GM12872 (cell line): ENCODE results near the gene ETFRF1.

Experiments
- CTCF ChIP-seq: IDR thresholded peaks from 3 replicates; pipeline ENCODE4 v1.5.1; 2011; ENCODE audit warnings: low read depth, mild to moderate bottlenecking, low read length, moderate library complexity; ENCODE audit not compliant: insufficient read depth

The ETFRF1 gene

GRCh38 chr12:25194214-25194613 is 823 bp upstream of the ETFRF1 start:
- no peak for TF ChIP-seq CTCF

DNA sequence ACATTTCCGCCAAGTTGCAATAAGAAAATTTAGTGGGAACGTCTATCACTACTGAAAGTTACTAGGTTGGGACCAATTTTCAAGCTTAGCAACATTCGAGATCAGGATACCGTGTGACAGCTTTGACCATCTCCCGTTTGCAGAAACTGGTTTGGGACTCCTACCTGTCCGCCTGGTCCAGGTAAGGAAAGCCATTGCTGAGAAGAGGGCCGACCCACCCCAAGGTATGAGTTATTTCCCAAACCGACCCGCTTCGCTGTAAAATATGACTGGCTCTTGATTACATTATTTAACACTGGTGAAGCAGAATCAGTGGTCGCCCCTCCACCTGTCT is 348 bp upstream of the ETFRF1 start:
- no peak for TF ChIP-seq CTCF

DNA sequence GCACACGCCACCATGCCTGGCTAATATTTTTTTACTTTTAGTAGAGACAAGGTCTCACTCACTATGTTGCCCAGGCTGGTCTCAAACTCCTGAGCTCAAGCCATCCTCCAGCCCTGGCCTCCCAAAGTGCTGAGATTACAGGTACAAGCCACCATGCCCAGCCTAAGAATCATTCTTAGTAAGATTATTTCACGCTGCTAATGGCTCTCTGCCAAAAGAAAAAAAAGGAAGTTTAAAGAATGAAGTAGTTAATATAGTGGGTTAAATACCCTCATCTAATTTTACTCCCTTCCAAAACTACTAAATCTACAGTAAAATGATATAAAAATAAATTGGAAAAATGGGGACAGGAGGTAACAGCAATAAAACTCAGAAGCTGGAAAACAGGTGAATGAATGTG is 2.6 kb downstream of the ETFRF1 start:
- TF ChIP-seq CTCF, result no peak

GRCh38 chr12:25200703-25201102 is 5.7 kb downstream of the ETFRF1 start:
- TF ChIP-seq CTCF, result no peak

DNA sequence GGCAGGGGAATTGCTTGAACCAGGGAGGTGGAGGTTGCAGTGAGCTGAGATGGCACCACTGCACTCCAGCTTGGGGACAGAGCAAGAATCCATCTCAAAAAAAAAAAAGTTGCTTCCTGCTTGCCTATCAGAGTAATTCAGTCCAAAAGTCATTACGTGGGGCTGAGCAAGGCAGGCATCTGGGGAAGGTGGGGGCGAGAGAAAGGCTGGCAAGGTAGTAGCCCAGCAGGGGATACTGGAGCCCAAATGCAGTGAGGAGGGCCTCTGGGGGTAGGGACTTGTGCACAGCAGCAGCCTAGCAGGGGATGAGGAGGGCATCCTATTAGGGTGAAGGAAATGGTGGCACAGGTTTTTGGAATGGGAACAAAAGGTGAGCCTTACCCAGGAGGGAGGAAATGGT is 7.1 kb downstream of the ETFRF1 start:
- no peak for TF ChIP-seq CTCF

DNA sequence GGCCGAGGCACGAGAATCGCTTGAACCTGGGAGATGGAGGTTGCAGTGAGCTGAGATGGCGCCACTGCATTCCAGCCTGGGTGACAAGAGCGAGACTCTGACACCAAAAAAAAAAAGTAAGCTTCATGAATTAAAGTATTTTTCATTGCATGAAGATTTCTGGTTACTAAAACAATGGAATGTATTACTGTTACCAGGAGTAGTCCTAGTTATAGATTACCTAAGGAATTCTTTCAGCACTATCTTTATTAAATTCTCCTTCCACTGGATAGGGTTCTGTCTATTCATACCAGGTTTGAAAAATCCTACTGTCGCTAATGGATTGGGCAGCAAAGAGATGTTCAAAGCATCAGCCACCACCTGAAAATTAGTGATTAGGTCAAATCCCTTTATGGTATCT is 12.4 kb downstream of the ETFRF1 start:
- TF ChIP-seq CTCF, result no peak

GRCh38 chr12:25207846-25208245 is 12.8 kb downstream of the ETFRF1 start:
- no peak for TF ChIP-seq CTCF

DNA sequence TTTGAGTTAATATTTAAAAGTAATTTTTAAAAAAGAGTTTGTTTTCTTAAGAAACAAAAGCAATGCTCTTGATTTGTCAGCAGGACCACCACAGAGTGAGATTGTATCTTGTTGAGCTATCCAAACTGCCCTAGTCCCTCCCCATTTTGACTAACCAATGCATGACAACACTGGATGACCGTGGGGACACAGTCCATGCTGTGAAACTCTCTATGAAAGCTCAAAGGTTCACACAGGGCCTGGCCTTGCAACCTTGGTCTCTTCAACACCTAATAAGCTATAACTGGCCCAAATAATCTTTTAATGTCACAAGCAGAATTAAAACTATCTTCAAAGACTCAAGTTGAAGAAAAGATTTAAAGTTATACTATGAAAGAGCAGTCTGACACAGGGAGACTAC is 13.5 kb downstream of the ETFRF1 start:
- no peak for TF ChIP-seq CTCF
